ENCODE measurements around the gene AGAP1.

Gene AGAP1

GRCh38 chr2:235690809-235691450 lies 197.1 kb downstream of the AGAP1 start:
- DNase-seq (ENCODE audit: low read depth) = no peak

- no peak for DNase-seq (ENCODE audit: low read depth)
Observed at GRCh38 chr2:235692076-235692475, 198.2 kb downstream of the AGAP1 start.

GRCh38 chr2:235692671-235693171 lies 198.9 kb downstream of the AGAP1 start:
- no peak for DNase-seq (ENCODE audit: low read depth)

GRCh38 chr2:235693279-235693678 lies 199.4 kb downstream of the AGAP1 start:
- DNase-seq (ENCODE audit: low read depth) = no peak

GRCh38 chr2:235694721-235695601 lies 201.1 kb downstream of the AGAP1 start:
- DNase-seq (ENCODE audit: low read depth) = no peak

GRCh38 chr2:235695602-235695895 lies 201.7 kb downstream of the AGAP1 start:
- DNase-seq (ENCODE audit: low read depth) = no peak

- DNase-seq (ENCODE audit: low read depth) = no peak
Observed at GRCh38 chr2:235697041-235697440, 203.2 kb downstream of the AGAP1 start.

- DNase-seq (ENCODE audit: low read depth) = no peak
Observed at GRCh38 chr2:235698028-235698427, 204.2 kb downstream of the AGAP1 start.

GRCh38 chr2:235698491-235698890 lies 204.6 kb downstream of the AGAP1 start:
- DNase-seq (ENCODE audit: low read depth) = no peak

GRCh38 chr2:235699576-235699975 lies 205.7 kb downstream of the AGAP1 start:
- DNase-seq (ENCODE audit: low read depth) = no peak

- DNase-seq (ENCODE audit: low read depth) = no peak
Observed at GRCh38 chr2:235701206-235701981, 207.6 kb downstream of the AGAP1 start.

GRCh38 chr2:235702186-235702585 lies 208.3 kb downstream of the AGAP1 start:
- DNase-seq (ENCODE audit: low read depth) = no peak

- no peak for DNase-seq (ENCODE audit: low read depth)
Observed at GRCh38 chr2:235703711-235704295, 210.0 kb downstream of the AGAP1 start.

- no peak for DNase-seq (ENCODE audit: low read depth)
Observed at GRCh38 chr2:235705296-235705695, 211.5 kb downstream of the AGAP1 start.

- DNase-seq (ENCODE audit: low read depth) = no peak
Observed at GRCh38 chr2:235706506-235706905, 212.7 kb downstream of the AGAP1 start.

- DNase-seq (ENCODE audit: low read depth) = no peak
Observed at GRCh38 chr2:235707411-235708096, 213.7 kb downstream of the AGAP1 start.

GRCh38 chr2:235709124-235709813 lies 215.4 kb downstream of the AGAP1 start:
- DNase-seq (ENCODE audit: low read depth) = no peak

- DNase-seq (ENCODE audit: low read depth) = no peak
Observed at GRCh38 chr2:235709969-235710879, 216.4 kb downstream of the AGAP1 start.

- no peak for DNase-seq (ENCODE audit: low read depth)
Observed at GRCh38 chr2:235710933-235711332, 217.1 kb downstream of the AGAP1 start.

GRCh38 chr2:235711527-235711926 lies 217.7 kb downstream of the AGAP1 start:
- no peak for DNase-seq (ENCODE audit: low read depth)
